Endothelial cell of umbilical vein (primary cell): ENCODE data around the gene LRP2. TPM values are rescaled to one million over a fixed set of nuclear protein-coding genes. Genes with fewer than 3 reads are reported as not detected.
A peak's percentile ranks its signal among the peaks of the same experiment; 100 is the strongest.
"Not testable (repeated sequence)": the region's sequence is repeated elsewhere in the genome, so short reads cannot be mapped to it uniquely, and the experiment has no call there.

ENCODE experiments used
- BruUV-seq: library from RNA; stranded (reverse); fragments of 400-500 nt; replicated peaks from 2 replicates; lab custom pipeline; 2021; lab: Mats Ljungman, UMichigan
- CTCF ChIA-PET: fragments of 300-600, 350-600 bp; sonication (Branson Sonifier 250); formaldehyde crosslinking; loops from one replicate; lab custom pipeline; 2021; ENCODE audit warnings: antibody characterized with exemption, inconsistent platforms; lab: Charles Lee
- POLR2A ChIA-PET: fragments of 300-600, 350-600 bp; sonication (Branson Sonifier 250); formaldehyde crosslinking; loops from one replicate; lab custom pipeline; 2021; ENCODE audit warnings: antibody characterized with exemption, inconsistent platforms; lab: Charles Lee
- DNase-seq: peaks from one replicate; pipeline ENCODE4 v3.0.0-alpha.2; 2011; ENCODE audit warnings: low read depth, low spot score
- FAIRE-seq: peaks from 2 replicates; lab custom pipeline; 2011; peaks lifted over from hg19 to GRCh38; lab: Jason Lieb, UNC
- H2AFZ ChIP-seq: 2 replicates; pipeline ENCODE4 v1.6.0; 2012; ENCODE audit warnings: low read depth, low read length, control low read depth, inconsistent platforms
- H3K27ac ChIP-seq: 2 replicates; pipeline ENCODE4 v1.5.1; 2011; ENCODE audit warnings: low read depth, mild to moderate bottlenecking, control low read depth, low read length, moderate library complexity; ENCODE audit not compliant: insufficient read depth
- H3K27me3 ChIP-seq, 2 experiments: 2 replicates each; pipeline versions ENCODE4 v1.6.0 to v1.6.1; 2011; ENCODE audit warnings: low read length in 2 of 2, mixed read lengths in 1 of 2; ENCODE audit not compliant: control insufficient read depth in 2 of 2, insufficient read depth in 2 of 2
- H3K36me3 ChIP-seq, 2 experiments: 2 replicates in 1 of 2; 3 replicates in 1 of 2; pipeline ENCODE4 v1.5.1; 2011; ENCODE audit warnings: low read length in 2 of 2, mild to moderate bottlenecking in 1 of 2, moderate library complexity in 1 of 2; ENCODE audit not compliant: control insufficient read depth in 2 of 2, insufficient read depth in 2 of 2; ENCODE audit errors: extremely low read depth in 1 of 2
- H3K4me1 ChIP-seq: 3 replicates; pipeline ENCODE4 v1.5.1; 2011; ENCODE audit warnings: mild to moderate bottlenecking, low read length; ENCODE audit not compliant: control insufficient read depth, insufficient read depth; ENCODE audit errors: extremely low read depth
- H3K4me2 ChIP-seq: 2 replicates; pipeline ENCODE4 v1.6.1; 2011; ENCODE audit warnings: low read length, control low read depth, mixed read lengths; ENCODE audit not compliant: insufficient read depth
- H3K4me3 ChIP-seq, 3 experiments: fragments of 200-600 bp in 1 of 3; sonication (generic), shearing (Covaris generic) in 1 of 3; replicated peaks in 1 of 3; 2 replicates each; pipeline ENCODE4 v1.5.1; 2011 to 2016; ENCODE audit warnings: control low read depth in 3 of 3, low read length in 3 of 3, mild to moderate bottlenecking in 2 of 3, inconsistent platforms in 1 of 3, low read depth in 1 of 3, moderate library complexity in 1 of 3; ENCODE audit not compliant: insufficient read depth in 1 of 3
- H3K79me2 ChIP-seq: 2 replicates; pipeline ENCODE4 v1.6.0; 2012; ENCODE audit warnings: low read length, inconsistent platforms; ENCODE audit not compliant: control insufficient read depth, insufficient read depth
- H3K9ac ChIP-seq: replicated peaks from 2 replicates; pipeline ENCODE3; 2011; ENCODE audit warnings: low read length, control low read depth; ENCODE audit not compliant: insufficient read depth; ENCODE audit errors: extremely low read depth
- H3K9me1 ChIP-seq: replicated peaks from 3 replicates; pipeline ENCODE4 v1.6.0; 2011; ENCODE audit warnings: mild to moderate bottlenecking, low read length; ENCODE audit not compliant: control insufficient read depth, insufficient read depth; ENCODE audit errors: extremely low read depth
- H3K9me3 ChIP-seq: replicated peaks from 2 replicates; pipeline ENCODE4 v1.5.1; 2012; ENCODE audit warnings: low read length, inconsistent platforms; ENCODE audit not compliant: control insufficient read depth, insufficient read depth
- H4K20me1 ChIP-seq: replicated peaks from 2 replicates; pipeline ENCODE3; 2011; ENCODE audit warnings: mild to moderate bottlenecking, low read length; ENCODE audit not compliant: control insufficient read depth, insufficient read depth; ENCODE audit errors: extremely low read depth
- GATA2 ChIP-seq: IDR thresholded peaks from 2 replicates; pipeline ENCODE4 v1.7.0; 2011; ENCODE audit warnings: low read depth, mild to moderate bottlenecking, moderate library complexity, mixed read lengths, low read length; ENCODE audit not compliant: insufficient read length, insufficient read depth
- MYC ChIP-seq: IDR thresholded peaks from one replicate; pipeline ENCODE4 v1.6.1; 2011; ENCODE audit warnings: mild to moderate bottlenecking, low read depth, low read length
- dilution Hi-C: fragments of 300-500 bp; cut with MboI; formaldehyde crosslinking; loops from one replicate; pipeline ENCODE4 v1.15.0; 2019; ENCODE audit warnings: low sequenced_read_pairs; ENCODE audit not compliant: extremely low pct_ligation_motif_present
- intact Hi-C: fragments of 100-400 bp; cut with micrococcal nuclease; formaldehyde crosslinking; loops from one replicate; pipeline ENCODE4 v1.10.0; 2022
- polyA plus RNA-seq, 4 experiments: library from polyadenylated mRNA; depleted of rRNA in 3 of 4; stranded (reverse) in 3 of 4; unstranded in 1 of 4; fragments of >200 nt; gene quantifications; 2 replicates each; pipeline versions ENCODE4 v1.2.1 to v1.2.3, GENCODE V29; 2011 to 2012; ENCODE audit warnings: missing spikeins in 1 of 4
- total RNA-seq: library from RNA; stranded (reverse); gene quantifications from 2 replicates; pipeline ENCODE4 v1.2.3, GENCODE V29; 2021

LRP2 gene
- total and polyA plus RNA-seq, 2 donors (not counting 3 experiments of a cell fraction or from before 2014, with no cell fraction given), result not detected

DNA sequence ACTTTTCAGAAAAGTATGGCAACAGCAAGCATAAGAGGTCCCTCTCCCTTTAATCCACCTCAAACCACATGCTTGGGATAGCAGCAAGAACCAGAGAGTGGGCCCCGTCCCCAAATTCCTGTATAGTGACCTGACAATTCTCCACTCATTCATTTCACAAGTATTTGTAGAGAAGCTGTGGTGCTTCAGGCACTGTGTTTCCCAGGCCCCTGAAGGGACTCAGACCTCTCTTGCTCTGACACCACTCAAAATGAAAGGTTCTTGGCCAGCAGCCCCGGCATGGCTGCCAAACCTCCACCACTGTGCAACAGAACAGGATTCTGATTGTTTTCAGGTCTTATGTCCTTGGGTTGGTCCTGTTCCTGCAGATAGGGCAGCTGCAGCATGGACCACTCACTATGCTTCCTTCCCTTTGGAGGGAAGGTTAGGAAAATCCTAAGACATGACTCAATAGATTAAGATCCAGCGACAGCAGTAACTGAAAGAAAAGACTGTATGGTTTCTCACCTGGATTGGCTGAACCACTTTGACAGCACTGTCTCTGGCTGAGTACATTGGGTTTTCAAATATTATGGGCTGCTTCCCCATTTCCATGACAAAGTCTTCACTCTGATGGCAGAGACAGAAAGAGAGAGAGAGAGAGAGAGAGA, 225.3 kb downstream of the LRP2 start:
- H3K27me3 ChIP-seq, result no peaks in the 10 kb centered on the region
- no peaks in the 10 kb centered on the region for H3K79me2 ChIP-seq
- intact Hi-C loops (no loop called here), dilution Hi-C loops (no loop called here)
- no peak for FAIRE-seq
- peaks cover 3% of the 10 kb centered on the region for H3K4me1 ChIP-seq
- peak; percentile 41 for DNase-seq
- no peak overlapping the region for H3K9ac ChIP-seq
- H3K4me2 ChIP-seq, result no peak overlapping the region
- no peak overlapping the region for H2AFZ ChIP-seq
- no peaks in the 10 kb centered on the region for H4K20me1 ChIP-seq
- H3K36me3 ChIP-seq, result no peaks in the 10 kb centered on the region
- H3K27ac ChIP-seq, result no peak overlapping the region
- no peak overlapping the region for H3K4me3 ChIP-seq
- H3K9me3 ChIP-seq, result no peaks in the 10 kb centered on the region
- BruUV-seq, result no TSS peak
- H3K9me1 ChIP-seq, result no peaks in the 10 kb centered on the region
- ChIA-PET POLR2A (no interaction called here), CTCF (interaction anchor here (1.7 to 8.5 kb wide), 2 partner anchors 27 to 85 kb away, joined by 4 to 217 read pairs; no protein-coding TSS in a partner anchor)
- TF ChIP-seq GATA2 (peak; percentile 36), MYC (no peak)

DNA sequence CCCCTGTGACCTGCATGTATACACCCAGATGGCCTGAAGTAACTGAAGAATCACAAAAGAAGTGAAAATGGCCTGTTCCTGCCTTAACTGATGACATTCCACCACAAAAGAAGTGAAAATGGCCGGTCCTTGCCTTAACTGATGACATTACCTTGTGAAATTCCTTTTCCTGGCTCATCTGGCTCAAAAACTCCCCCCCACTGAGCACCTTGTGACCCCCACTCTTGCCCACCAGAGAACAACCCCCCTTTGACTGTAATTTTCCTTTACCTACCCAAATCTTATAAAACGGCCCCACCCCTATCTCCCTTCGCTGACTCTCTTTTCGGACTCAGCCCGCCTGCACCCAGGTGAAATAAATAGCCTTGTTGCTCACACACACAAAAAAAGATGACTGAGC, 225.9 kb downstream of the LRP2 start:
- H3K27me3 ChIP-seq, H3K36me3 ChIP-seq, BruUV-seq, H3K4me3 ChIP-seq, H2AFZ ChIP-seq, H3K4me1 ChIP-seq, H3K9ac ChIP-seq, H3K27ac ChIP-seq, H3K4me2 ChIP-seq, H3K79me2 ChIP-seq, DNase-seq, H3K9me1 ChIP-seq, H4K20me1 ChIP-seq, dilution Hi-C loops, POLR2A ChIA-PET, intact Hi-C loops, H3K9me3 ChIP-seq, FAIRE-seq: not testable (repeated sequence)
- CTCF ChIA-PET, result interaction anchor here (1.7 to 8.5 kb wide), 2 partner anchors 26 to 85 kb away, joined by 4 to 217 read pairs; no protein-coding TSS in a partner anchor

DNA sequence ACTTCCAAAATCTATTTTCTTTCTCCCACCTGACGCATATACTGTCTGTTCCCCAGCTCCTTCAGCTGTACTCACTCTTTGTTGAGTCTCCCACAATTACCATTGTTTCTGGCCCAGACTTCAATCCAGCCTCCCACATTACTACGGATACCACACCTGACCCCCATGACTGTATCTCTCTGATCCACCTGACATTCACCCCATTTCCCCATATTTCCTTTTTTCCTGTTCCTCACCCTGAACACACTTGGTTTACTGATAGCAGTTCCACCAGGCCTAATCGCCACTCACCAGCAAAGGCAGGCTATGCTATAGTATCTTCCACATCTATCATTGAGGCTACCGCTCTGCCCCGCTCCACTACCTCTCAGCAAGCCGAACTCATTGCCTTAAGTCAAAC, 228.1 kb downstream of the LRP2 start:
- dilution Hi-C loops, H3K4me3 ChIP-seq, BruUV-seq, FAIRE-seq, H4K20me1 ChIP-seq, H3K4me2 ChIP-seq, H3K4me1 ChIP-seq, H3K9ac ChIP-seq, H2AFZ ChIP-seq, H3K79me2 ChIP-seq, POLR2A ChIA-PET, H3K36me3 ChIP-seq, intact Hi-C loops, H3K9me3 ChIP-seq, DNase-seq, H3K27me3 ChIP-seq, H3K27ac ChIP-seq, H3K9me1 ChIP-seq: not testable (repeated sequence)
- CTCF ChIA-PET, result interaction anchor here (1.3 kb wide), 1 partner anchor 25 kb away, joined by 3 read pairs; no protein-coding TSS in a partner anchor
